COR-L47 (cell line): ENCODE data around the gene FBXL19.

ENCODE experiments used
- DNase-seq: peaks from one replicate; lab custom pipeline; 2025; lab: John Stamatoyannopoulos, UW

The FBXL19 gene

GRCh38 chr16:30966033-30966619, 42.8 kb downstream of the FBXL19 start:
- DNase-seq, result no peak

GRCh38 chr16:30967795-30968194, 44.4 kb downstream of the FBXL19 start:
- DNase-seq, result no peak

- no peak for DNase-seq
Observed at GRCh38 chr16:30969246-30969842, 46.0 kb downstream of the FBXL19 start.

- DNase-seq, result no peak
Observed at GRCh38 chr16:30971298-30971697, 47.9 kb downstream of the FBXL19 start.

- DNase-seq, result no peak
Observed at GRCh38 chr16:30972872-30973271, 49.5 kb downstream of the FBXL19 start.

GRCh38 chr16:30974348-30974747, 51.0 kb downstream of the FBXL19 start:
- no peak for DNase-seq

GRCh38 chr16:30976486-30976885, 53.1 kb downstream of the FBXL19 start:
- DNase-seq, result no peak

- DNase-seq, result no peak
Observed at GRCh38 chr16:30977502-30977901, 54.1 kb downstream of the FBXL19 start.

GRCh38 chr16:30979170-30980022, 56.0 kb downstream of the FBXL19 start:
- DNase-seq, result no peak

GRCh38 chr16:30980023-30980371, 56.6 kb downstream of the FBXL19 start:
- no peak for DNase-seq

- no peak for DNase-seq
Observed at GRCh38 chr16:30980434-30980833, 57.1 kb downstream of the FBXL19 start.

GRCh38 chr16:30980959-30981358, 57.6 kb downstream of the FBXL19 start:
- no peak for DNase-seq

- DNase-seq, result no peak
Observed at GRCh38 chr16:30982548-30983288, 59.3 kb downstream of the FBXL19 start.

- DNase-seq, result no peak
Observed at GRCh38 chr16:30983289-30983889, 60.0 kb downstream of the FBXL19 start.

- no peak for DNase-seq
Observed at GRCh38 chr16:30983898-30984610, 60.7 kb downstream of the FBXL19 start.

- DNase-seq, result peak; percentile 46
Observed at GRCh38 chr16:30984669-30985400, 61.5 kb downstream of the FBXL19 start, which contains the start of gene HSD3B7. Gene HSD3B7 (plus strand): TSS chr16:30985207. CDS start chr16:30985659, 452 bp downstream.

- DNase-seq, result peak; percentile 70
Observed at GRCh38 chr16:30985401-30986128, 62.2 kb downstream of the FBXL19 start.

- DNase-seq, result no peak
Observed at GRCh38 chr16:30986129-30986991, 63.0 kb downstream of the FBXL19 start.
